Activated naive CD8-positive, alpha-beta T cell treated with anti-CD3 and anti-CD28 coated beads, Interleukin-2, amount 50 U/mL, for 24 hours (primary cell): ENCODE measurements around the gene NEAT1.
A peak's percentile ranks its signal among the peaks of the same experiment; 100 is the strongest.

Source experiments
- ATAC-seq: fragments of 150-1000 bp; cut with Tn5 transposase; one replicate; pipeline ENCODE4 v1.10.0; 2021
- DNase-seq: peaks from one replicate; pipeline ENCODE4 v3.0.0; 2021
- H3K27ac Mint-ChIP-seq: one replicate; pipeline ENCODE4 v1.8.0; 2021; ENCODE audit warnings: mild to moderate bottlenecking, mixed read lengths
- H3K27me3 Mint-ChIP-seq: one replicate; pipeline ENCODE4 v1.8.0; 2021; ENCODE audit warnings: mixed read lengths
- H3K36me3 Mint-ChIP-seq: one replicate; pipeline ENCODE4 v1.8.0; 2021; ENCODE audit warnings: low read depth, mixed read lengths
- H3K4me1 Mint-ChIP-seq: one replicate; pipeline ENCODE4 v1.8.0; 2021; ENCODE audit warnings: mixed read lengths
- H3K4me3 Mint-ChIP-seq: one replicate; pipeline ENCODE4 v1.8.0; 2021; ENCODE audit warnings: mild to moderate bottlenecking, moderate library complexity, mixed read lengths
- H3K9me3 Mint-ChIP-seq: one replicate; pipeline ENCODE4 v1.8.0; 2021; ENCODE audit warnings: mixed read lengths

The NEAT1 gene

GRCh38 chr11:65429724-65430405 is 7.3 kb downstream of the NEAT1 start:
- Mint-ChIP-seq H3K36me3 (peaks cover 53% of the 10 kb centered on the region), H3K27ac (peak overlapping the region; percentile 97), H3K27me3 (no peaks in the 10 kb centered on the region), H3K4me1 (peaks cover 93% of the 10 kb centered on the region), H3K9me3 (no peaks in the 10 kb centered on the region), H3K4me3 (peak overlapping the region; percentile 100)
- no peak for ATAC-seq
- DNase-seq, result peak; percentile 57

DNA sequence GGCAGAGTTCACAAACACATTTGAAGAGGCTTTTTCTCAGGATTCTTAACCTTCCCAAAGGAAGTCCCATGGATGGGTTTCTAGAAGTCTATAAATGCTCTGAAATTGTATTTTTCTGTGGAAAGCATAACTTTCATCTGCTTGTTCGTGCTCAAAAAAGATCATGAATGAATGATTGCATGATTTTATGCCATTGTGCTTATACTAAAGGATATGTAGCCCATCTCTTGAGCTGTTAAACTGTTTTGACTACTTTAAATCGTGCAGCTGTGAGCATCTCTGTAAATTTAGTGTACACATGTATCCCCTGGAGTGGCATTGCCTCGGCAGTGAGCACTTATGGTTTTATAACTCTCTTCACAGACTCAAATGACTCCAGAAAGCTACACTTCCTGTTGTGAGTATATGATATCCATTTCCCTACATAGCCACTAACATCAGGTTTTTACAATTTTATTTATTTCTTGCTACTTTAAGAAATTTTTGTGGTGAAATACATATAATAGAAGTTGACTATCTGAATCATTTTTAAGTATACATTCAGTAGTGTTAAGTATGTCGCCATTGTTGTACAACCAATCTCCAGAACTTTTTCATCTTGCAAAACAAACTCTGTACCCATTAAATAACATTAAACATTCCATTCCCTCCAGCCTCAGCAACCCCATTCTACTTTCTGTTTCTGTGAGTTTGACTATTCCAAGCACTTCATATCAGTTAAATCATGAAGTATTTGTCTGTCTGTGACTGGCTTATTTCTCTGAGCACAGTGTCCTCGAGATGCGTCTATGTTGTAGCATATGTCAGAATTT is 8.0 kb downstream of the NEAT1 start:
- Mint-ChIP-seq H3K36me3 (peaks cover 53% of the 10 kb centered on the region), H3K27me3 (no peaks in the 10 kb centered on the region), H3K9me3 (no peaks in the 10 kb centered on the region), H3K4me1 (peaks cover 95% of the 10 kb centered on the region), H3K27ac (peak overlapping the region; percentile 97), H3K4me3 (peak overlapping the region; percentile 100)
- no peak for ATAC-seq
- no peak for DNase-seq

- peaks cover 50% of the 10 kb centered on the region for H3K36me3 Mint-ChIP-seq
- DNase-seq (no peak), ATAC-seq (peak; percentile 18)
- peaks cover 97% of the 10 kb centered on the region for H3K4me1 Mint-ChIP-seq
- no peaks in the 10 kb centered on the region for H3K27me3 Mint-ChIP-seq
- H3K4me3 Mint-ChIP-seq, result peak overlapping the region; percentile 33
- H3K27ac Mint-ChIP-seq, result peak overlapping the region; percentile 85
- H3K9me3 Mint-ChIP-seq, result no peaks in the 10 kb centered on the region
Observed at GRCh38 chr11:65431451-65432099, 9.0 kb downstream of the NEAT1 start.

DNA sequence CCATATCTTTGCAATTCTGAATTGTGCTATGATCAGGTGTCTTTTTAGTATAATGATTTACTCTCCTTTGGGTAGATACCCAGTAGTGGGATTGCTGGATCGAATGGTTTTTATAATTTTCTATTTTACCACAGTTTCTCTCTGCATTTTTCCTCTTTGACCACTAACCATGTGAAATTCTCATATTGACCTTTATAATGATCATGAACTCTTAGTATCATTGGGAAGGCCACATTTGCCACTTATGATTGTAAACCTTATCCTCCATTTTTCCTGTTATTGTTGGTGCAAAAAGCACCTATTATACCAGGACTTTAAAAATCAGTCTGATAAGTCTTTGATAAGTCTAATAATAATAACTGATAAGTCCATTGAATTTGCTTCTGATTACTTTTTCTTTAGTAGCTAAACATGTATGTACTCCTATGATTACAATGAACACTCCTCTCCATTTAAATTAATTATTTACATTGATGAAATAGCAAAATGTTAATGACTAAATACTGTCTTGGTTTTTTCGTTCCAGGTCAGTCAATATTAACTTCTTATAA is 9.6 kb downstream of the NEAT1 start:
- H3K27me3 Mint-ChIP-seq, result no peaks in the 10 kb centered on the region
- H3K27ac Mint-ChIP-seq, result peak overlapping the region; percentile 85
- peak overlapping the region; percentile 33 for H3K4me3 Mint-ChIP-seq
- H3K4me1 Mint-ChIP-seq, result peaks cover 94% of the 10 kb centered on the region
- ATAC-seq (no peak), DNase-seq (no peak)
- H3K36me3 Mint-ChIP-seq, result peaks cover 46% of the 10 kb centered on the region
- H3K9me3 Mint-ChIP-seq, result no peaks in the 10 kb centered on the region

GRCh38 chr11:65432686-65433582 is 10.3 kb downstream of the NEAT1 start:
- H3K4me3 Mint-ChIP-seq, result no peak overlapping the region

DNA sequence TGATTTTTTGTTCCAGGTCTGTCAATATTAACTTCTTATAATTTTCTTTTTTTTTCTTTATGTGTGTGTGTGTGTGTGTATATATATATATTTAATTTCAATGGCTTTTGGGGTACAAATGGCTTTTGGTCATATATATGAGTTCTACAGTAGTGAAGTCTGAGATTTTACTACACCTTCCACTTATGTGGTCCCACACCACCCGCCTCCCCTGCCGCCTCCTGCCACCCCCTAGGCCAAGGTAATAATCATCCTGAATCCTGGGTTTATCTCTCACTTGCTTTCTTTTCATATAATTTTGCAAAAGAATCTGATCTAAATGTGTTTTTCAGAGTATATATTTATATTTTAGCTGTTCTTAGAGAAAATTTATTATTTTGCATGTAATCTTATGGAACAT is 11.1 kb downstream of the NEAT1 start:
- Mint-ChIP-seq H3K4me1 (peaks cover 85% of the 10 kb centered on the region), H3K9me3 (no peaks in the 10 kb centered on the region), H3K4me3 (no peak overlapping the region), H3K27me3 (no peaks in the 10 kb centered on the region), H3K36me3 (peaks cover 51% of the 10 kb centered on the region), H3K27ac (no peak overlapping the region)
- DNase-seq (no peak), ATAC-seq (no peak)

More at GRCh38 chr11:65432686-65433582, 10.3 kb downstream of the NEAT1 start:
- H3K4me1 Mint-ChIP-seq, result peaks cover 88% of the 10 kb centered on the region
- no peak for DNase-seq
- no peak for ATAC-seq
- H3K27ac Mint-ChIP-seq, result peak overlapping the region; percentile 55
- no peaks in the 10 kb centered on the region for H3K9me3 Mint-ChIP-seq
- peaks cover 47% of the 10 kb centered on the region for H3K36me3 Mint-ChIP-seq
- H3K27me3 Mint-ChIP-seq, result no peaks in the 10 kb centered on the region

- peaks cover 85% of the 10 kb centered on the region for H3K4me1 Mint-ChIP-seq
- no peaks in the 10 kb centered on the region for H3K27me3 Mint-ChIP-seq
Observed at GRCh38 chr11:65434057-65434666, 11.6 kb downstream of the NEAT1 start.

DNA sequence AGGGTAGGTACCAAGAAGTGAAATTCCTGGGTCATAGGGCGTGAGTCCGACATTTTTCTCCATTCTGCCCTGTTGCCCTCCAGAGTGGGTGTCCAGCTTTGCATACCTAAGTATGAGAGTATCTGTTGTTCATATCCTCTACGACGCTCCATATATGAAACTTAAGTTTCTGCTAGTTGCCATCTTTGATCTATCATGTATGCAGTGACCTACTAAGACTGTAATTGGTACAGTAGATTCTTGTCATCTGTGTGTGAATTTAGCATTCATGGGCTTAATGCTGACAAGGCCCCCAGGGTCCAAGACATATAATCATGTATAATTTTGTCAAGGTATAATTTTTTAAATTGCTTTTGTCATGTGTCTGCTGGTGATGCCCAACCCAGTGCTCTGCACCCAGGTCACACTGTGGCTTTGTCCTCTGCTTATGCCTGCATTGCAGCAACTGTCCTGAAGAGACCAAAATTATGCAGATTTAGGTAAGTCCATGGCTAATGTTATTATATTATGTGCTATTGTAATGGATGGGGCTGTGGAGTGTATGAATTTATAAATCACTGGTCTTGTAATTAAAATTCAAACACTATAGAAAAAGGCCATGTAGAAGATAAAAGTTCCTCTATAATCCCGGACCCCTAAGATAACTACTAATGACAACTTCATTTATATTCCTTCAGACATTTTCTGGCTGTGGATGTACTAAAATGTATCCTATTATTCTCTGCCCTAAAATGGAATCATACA is 12.2 kb downstream of the NEAT1 start:
- H3K9me3 Mint-ChIP-seq, result no peaks in the 10 kb centered on the region
- H3K36me3 Mint-ChIP-seq, result peaks cover 62% of the 10 kb centered on the region
- H3K4me3 Mint-ChIP-seq, result no peak overlapping the region
- H3K4me1 Mint-ChIP-seq, result peaks cover 85% of the 10 kb centered on the region
- H3K27ac Mint-ChIP-seq, result peak overlapping the region; percentile 61
- H3K27me3 Mint-ChIP-seq, result no peaks in the 10 kb centered on the region
- ATAC-seq (no peak), DNase-seq (no peak)

More at GRCh38 chr11:65434057-65434666, 11.6 kb downstream of the NEAT1 start:
- H3K9me3 Mint-ChIP-seq, result no peaks in the 10 kb centered on the region
- DNase-seq, result no peak
- no peak overlapping the region for H3K27ac Mint-ChIP-seq
- ATAC-seq, result no peak
- H3K36me3 Mint-ChIP-seq, result peaks cover 56% of the 10 kb centered on the region
- H3K4me3 Mint-ChIP-seq, result no peak overlapping the region

- no peak overlapping the region for H3K4me3 Mint-ChIP-seq
Observed at GRCh38 chr11:65435411-65435931, 12.9 kb downstream of the NEAT1 start.

DNA sequence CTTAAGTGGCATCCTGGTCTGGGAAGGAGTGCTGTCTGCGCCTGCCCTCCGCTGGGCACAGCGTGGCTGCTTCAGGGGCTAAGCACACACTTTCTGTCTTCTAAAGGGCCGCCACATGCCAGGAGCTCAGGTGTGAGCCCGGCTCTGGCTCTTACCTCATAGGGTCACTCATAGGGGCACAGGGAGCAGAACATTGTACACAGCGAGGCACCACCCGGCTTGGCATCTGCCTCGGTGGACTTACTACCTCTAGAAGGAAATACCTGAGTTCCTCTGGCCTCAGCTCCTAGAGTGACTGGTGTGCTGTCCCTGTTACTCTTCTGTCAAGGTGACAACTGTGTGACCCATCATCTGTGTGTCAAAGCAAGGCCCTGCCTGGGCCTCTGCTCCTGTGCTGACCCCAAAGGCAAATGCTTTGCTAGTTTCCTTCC is 13.4 kb downstream of the NEAT1 start:
- Mint-ChIP-seq H3K27ac (peak overlapping the region; percentile 61), H3K27me3 (no peaks in the 10 kb centered on the region), H3K9me3 (no peaks in the 10 kb centered on the region), H3K4me3 (no peak overlapping the region), H3K36me3 (peaks cover 64% of the 10 kb centered on the region), H3K4me1 (peaks cover 85% of the 10 kb centered on the region)
- no peak for ATAC-seq
- no peak for DNase-seq

More at GRCh38 chr11:65435411-65435931, 12.9 kb downstream of the NEAT1 start:
- no peaks in the 10 kb centered on the region for H3K27me3 Mint-ChIP-seq
- H3K36me3 Mint-ChIP-seq, result peaks cover 63% of the 10 kb centered on the region
- peaks cover 85% of the 10 kb centered on the region for H3K4me1 Mint-ChIP-seq
- no peaks in the 10 kb centered on the region for H3K9me3 Mint-ChIP-seq
- ATAC-seq, result no peak
- no peak for DNase-seq
- peak overlapping the region; percentile 61 for H3K27ac Mint-ChIP-seq

GRCh38 chr11:65436412-65437032 is 13.9 kb downstream of the NEAT1 start:
- Mint-ChIP-seq H3K4me1 (peaks cover 85% of the 10 kb centered on the region), H3K27me3 (no peaks in the 10 kb centered on the region), H3K36me3 (peaks cover 65% of the 10 kb centered on the region), H3K9me3 (no peaks in the 10 kb centered on the region), H3K4me3 (no peak overlapping the region), H3K27ac (peak overlapping the region; percentile 41)
- DNase-seq, result no peak
- ATAC-seq, result no peak

GRCh38 chr11:65437436-65438227 is 15.0 kb downstream of the NEAT1 start:
- H3K27ac Mint-ChIP-seq, result no peak overlapping the region
- H3K4me3 Mint-ChIP-seq, result no peak overlapping the region
- no peaks in the 10 kb centered on the region for H3K27me3 Mint-ChIP-seq
- peaks cover 83% of the 10 kb centered on the region for H3K4me1 Mint-ChIP-seq
- no peaks in the 10 kb centered on the region for H3K9me3 Mint-ChIP-seq
- ATAC-seq (no peak), DNase-seq (no peak)
- H3K36me3 Mint-ChIP-seq, result peaks cover 62% of the 10 kb centered on the region
